Hepatocyte (in vitro differentiated cells): ENCODE measurements around the gene TTPAL. TPM values are rescaled to one million over a fixed set of nuclear protein-coding genes. Genes with fewer than 3 reads are reported as not detected.

Source experiments
- DNase-seq: peaks from one replicate; pipeline ENCODE4 v3.0.0-alpha.2; 2016; ENCODE audit warnings: low spot score
- H2AFZ ChIP-seq: fragments of 200-600 bp; sonication (generic); 2 replicates; pipeline ENCODE4 v1.6.0; 2016; ENCODE audit warnings: antibody characterized with exemption, mild to moderate bottlenecking
- H3K27ac ChIP-seq: fragments of 200-600 bp; sonication (generic); 2 replicates; pipeline ENCODE4 v1.5.1; 2016; ENCODE audit warnings: mild to moderate bottlenecking
- H3K27me3 ChIP-seq: fragments of 200-600 bp; sonication (generic); 2 replicates; pipeline ENCODE4 v1.6.1; 2016
- H3K36me3 ChIP-seq: fragments of 200-600 bp; sonication (generic); replicated peaks from 2 replicates; pipeline ENCODE4 v1.5.1; 2016; ENCODE audit warnings: low read depth; ENCODE audit not compliant: insufficient read depth
- H3K4me1 ChIP-seq: fragments of 200-600 bp; sonication (generic); 2 replicates; pipeline ENCODE4 v1.5.1; 2016; ENCODE audit warnings: mild to moderate bottlenecking, moderate library complexity; ENCODE audit not compliant: insufficient read depth
- H3K4me2 ChIP-seq: fragments of 200-600 bp; sonication (generic); 2 replicates; pipeline ENCODE4 v1.6.0; 2016
- H3K4me3 ChIP-seq: fragments of 200-600 bp; sonication (generic); 2 replicates; pipeline ENCODE4 v1.5.1; 2016; ENCODE audit warnings: mild to moderate bottlenecking
- H3K79me2 ChIP-seq: fragments of 200-600 bp; sonication (generic); 2 replicates; pipeline ENCODE4 v1.6.0; 2017; ENCODE audit warnings: mild to moderate bottlenecking
- H3K9me2 ChIP-seq: fragments of 200-600 bp; sonication (generic); replicated peaks from 2 replicates; pipeline ENCODE4 v1.6.0; 2017; ENCODE audit warnings: mild to moderate bottlenecking; ENCODE audit not compliant: insufficient read depth
- H3K9me3 ChIP-seq: fragments of 200-600 bp; sonication (generic); 2 replicates; pipeline ENCODE4 v1.5.1; 2016; ENCODE audit warnings: low read depth, mild to moderate bottlenecking
- H4K20me1 ChIP-seq: fragments of 200-600 bp; sonication (generic); 2 replicates; pipeline ENCODE4 v1.6.0; 2016; ENCODE audit warnings: mild to moderate bottlenecking; ENCODE audit not compliant: insufficient read depth, poor library complexity, severe bottlenecking
- EZH2 ChIP-seq: fragments of 200-600 bp; sonication (generic); IDR thresholded peaks from 2 replicates; pipeline ENCODE4 v1.6.1; 2016; ENCODE audit warnings: antibody characterized with exemption, mild to moderate bottlenecking, borderline replicate concordance
- EZH2phosphoT487 ChIP-seq: fragments of 200-600 bp; sonication (generic); IDR thresholded peaks from one replicate; pipeline ENCODE4 v1.6.1; 2018; ENCODE audit warnings: antibody characterized with exemption, mild to moderate bottlenecking, low read depth, moderate library complexity; ENCODE audit not compliant: unreplicated experiment, severe bottlenecking
- WGBS: methylation state at CpG from one replicate; pipeline ENCODE4 v1.1.6; 2016; ENCODE audit warnings: low lambda C conversion rate; ENCODE audit errors: missing lambda C conversion rate; 5-methylcytosine and 5-hydroxymethylcytosine counted together
- polyA plus RNA-seq: library from polyadenylated mRNA; unstranded; fragments of >200 nt; fragmentation: Nextera tagmentation; extraction: Ambion mirVana; gene quantifications from 2 replicates; pipeline ENCODE4 v1.2.1, GENCODE V29; 2016
- total RNA-seq: library from RNA; depleted of rRNA; stranded (reverse); fragments of >200 nt; gene quantifications from 2 replicates; pipeline ENCODE4 v1.2.3, GENCODE V29; 2014
- TF ChIP-seq, protein P1 (sequence below): fragments of 200-600 bp; sonication (generic); IDR thresholded peaks from 2 replicates; pipeline ENCODE4 v1.5.1; 2016; ENCODE audit warnings: antibody characterized with exemption, mild to moderate bottlenecking; ENCODE audit not compliant: poor library complexity

TTPAL gene
- total and polyA plus RNA-seq, 2 experiments from 2014 or later = 10.3 to 12.9 TPM

GRCh38 chr20:44435630-44436335 is 39.9 kb upstream of the TTPAL start:
- DNase-seq = no peak
- no peaks in the 10 kb centered on the region for H3K79me2 ChIP-seq
- H3K4me3 ChIP-seq = no peak overlapping the region
- H3K9me2 ChIP-seq = no peaks in the 10 kb centered on the region
- H3K4me2 ChIP-seq = no peak overlapping the region
- H3K4me1 ChIP-seq = no peaks in the 10 kb centered on the region
- no peaks in the 10 kb centered on the region for H3K27me3 ChIP-seq
- H3K27ac ChIP-seq = peak overlapping the region; percentile 89
- H3K36me3 ChIP-seq = no peaks in the 10 kb centered on the region
- H3K9me3 ChIP-seq = no peaks in the 10 kb centered on the region
- no peaks in the 10 kb centered on the region for H4K20me1 ChIP-seq
- WGBS = 82% methylated on average over 12 of the region's 12 CpGs
- TF ChIP-seq EZH2 (no peak), EZH2phosphoT487 (no peak)
- TF ChIP-seq, protein P1, sequence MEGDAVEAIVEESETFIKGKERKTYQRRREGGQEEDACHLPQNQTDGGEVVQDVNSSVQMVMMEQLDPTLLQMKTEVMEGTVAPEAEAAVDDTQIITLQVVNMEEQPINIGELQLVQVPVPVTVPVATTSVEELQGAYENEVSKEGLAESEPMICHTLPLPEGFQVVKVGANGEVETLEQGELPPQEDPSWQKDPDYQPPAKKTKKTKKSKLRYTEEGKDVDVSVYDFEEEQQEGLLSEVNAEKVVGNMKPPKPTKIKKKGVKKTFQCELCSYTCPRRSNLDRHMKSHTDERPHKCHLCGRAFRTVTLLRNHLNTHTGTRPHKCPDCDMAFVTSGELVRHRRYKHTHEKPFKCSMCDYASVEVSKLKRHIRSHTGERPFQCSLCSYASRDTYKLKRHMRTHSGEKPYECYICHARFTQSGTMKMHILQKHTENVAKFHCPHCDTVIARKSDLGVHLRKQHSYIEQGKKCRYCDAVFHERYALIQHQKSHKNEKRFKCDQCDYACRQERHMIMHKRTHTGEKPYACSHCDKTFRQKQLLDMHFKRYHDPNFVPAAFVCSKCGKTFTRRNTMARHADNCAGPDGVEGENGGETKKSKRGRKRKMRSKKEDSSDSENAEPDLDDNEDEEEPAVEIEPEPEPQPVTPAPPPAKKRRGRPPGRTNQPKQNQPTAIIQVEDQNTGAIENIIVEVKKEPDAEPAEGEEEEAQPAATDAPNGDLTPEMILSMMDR = no peak
- H2AFZ ChIP-seq = peak overlapping the region; percentile 28

- no peak for DNase-seq
- no peak overlapping the region for H2AFZ ChIP-seq
Measured at GRCh38 chr20:44436393-44436792, 39.3 kb upstream of the TTPAL start.

DNA sequence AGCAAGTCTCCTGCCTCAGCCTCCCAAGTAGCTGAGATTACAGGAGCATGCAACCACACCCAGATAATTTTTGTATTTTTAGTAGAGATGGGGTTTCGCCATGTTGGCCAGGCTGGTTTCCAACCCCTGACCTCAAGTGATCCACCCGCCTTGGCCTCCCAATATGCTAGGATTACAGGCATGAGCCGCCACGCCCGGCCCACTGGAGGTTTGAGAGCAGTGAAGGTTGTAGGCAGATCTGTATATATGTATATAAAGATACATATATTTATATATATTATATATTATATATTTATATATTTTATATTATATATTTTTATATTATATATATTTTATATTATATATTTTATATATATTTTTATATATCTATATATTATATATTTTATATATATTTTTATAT is 38.2 kb upstream of the TTPAL start:
- DNase-seq = no peak
- H3K4me1 ChIP-seq = peaks cover 5% of the 10 kb centered on the region
- H3K27me3 ChIP-seq = no peaks in the 10 kb centered on the region
- no peak overlapping the region for H2AFZ ChIP-seq
- H3K4me2 ChIP-seq = no peak overlapping the region
- H3K79me2 ChIP-seq = no peaks in the 10 kb centered on the region
- no peaks in the 10 kb centered on the region for H4K20me1 ChIP-seq
- no peaks in the 10 kb centered on the region for H3K36me3 ChIP-seq
- 95% methylated on average over 5 of the region's 5 CpGs for WGBS
- no peak overlapping the region for H3K27ac ChIP-seq
- no peak overlapping the region for H3K4me3 ChIP-seq
- no peaks in the 10 kb centered on the region for H3K9me3 ChIP-seq
- H3K9me2 ChIP-seq = no peaks in the 10 kb centered on the region
- TF ChIP-seq EZH2phosphoT487 = no peak
- TF ChIP-seq, protein P1 = no peak
- TF ChIP-seq EZH2 = no peak

More at GRCh38 chr20:44436393-44436792, 39.3 kb upstream of the TTPAL start:
- H3K9me2 ChIP-seq = no peaks in the 10 kb centered on the region
- WGBS = 85% methylated on average over 12 of the region's 12 CpGs
- H3K27ac ChIP-seq = peak overlapping the region; percentile 89
- no peaks in the 10 kb centered on the region for H3K79me2 ChIP-seq
- H3K4me3 ChIP-seq = no peak overlapping the region
- no peak overlapping the region for H3K4me2 ChIP-seq
- no peaks in the 10 kb centered on the region for H4K20me1 ChIP-seq
- TF ChIP-seq EZH2 (no peak), EZH2phosphoT487 (no peak)
- TF ChIP-seq, protein P1 = no peak
- no peaks in the 10 kb centered on the region for H3K4me1 ChIP-seq
- no peaks in the 10 kb centered on the region for H3K36me3 ChIP-seq
- H3K9me3 ChIP-seq = no peaks in the 10 kb centered on the region
- H3K27me3 ChIP-seq = no peaks in the 10 kb centered on the region
